Kidney glomerular epithelial cell (primary cell): ENCODE data around the gene ADARB2.

Source experiments
- DNase-seq: peaks from one replicate; lab custom pipeline; 2025; lab: John Stamatoyannopoulos, UW

The ADARB2 gene

GRCh38 chr10:1594372-1595241 is 142.7 kb downstream of the ADARB2 start:
- DNase-seq = no peak

- no peak for DNase-seq
These were observed 145.6 kb downstream of the ADARB2 start for GRCh38 chr10:1591742-1592141.

- no peak for DNase-seq
These were observed 146.3 kb downstream of the ADARB2 start for GRCh38 chr10:1591045-1591444.

GRCh38 chr10:1589257-1589656 is 148.1 kb downstream of the ADARB2 start:
- DNase-seq = no peak

- DNase-seq = no peak
These were observed 154.6 kb downstream of the ADARB2 start for GRCh38 chr10:1582739-1583138.

DNA sequence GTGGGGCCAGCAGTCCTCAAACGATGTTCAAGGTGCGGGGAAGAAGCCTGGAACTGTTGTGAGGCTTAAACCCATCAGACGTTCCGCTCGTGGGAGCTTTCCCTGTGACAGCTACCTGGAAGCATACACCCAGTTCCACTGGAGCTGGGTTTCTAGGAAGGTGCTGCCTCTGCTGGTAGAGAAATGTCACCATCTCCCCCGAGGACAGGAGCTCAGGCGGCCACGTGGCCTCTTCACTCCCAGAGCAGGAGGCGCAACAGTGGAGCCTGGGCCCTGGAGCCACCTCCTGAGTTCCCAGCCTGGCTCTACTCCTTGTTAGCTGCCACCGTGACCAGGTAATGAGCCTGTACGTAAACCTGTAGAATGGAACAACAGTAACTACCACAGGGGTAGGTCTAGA is 156.1 kb downstream of the ADARB2 start:
- DNase-seq = no peak

GRCh38 chr10:1579671-1580070 is 157.7 kb downstream of the ADARB2 start:
- DNase-seq = no peak

DNA sequence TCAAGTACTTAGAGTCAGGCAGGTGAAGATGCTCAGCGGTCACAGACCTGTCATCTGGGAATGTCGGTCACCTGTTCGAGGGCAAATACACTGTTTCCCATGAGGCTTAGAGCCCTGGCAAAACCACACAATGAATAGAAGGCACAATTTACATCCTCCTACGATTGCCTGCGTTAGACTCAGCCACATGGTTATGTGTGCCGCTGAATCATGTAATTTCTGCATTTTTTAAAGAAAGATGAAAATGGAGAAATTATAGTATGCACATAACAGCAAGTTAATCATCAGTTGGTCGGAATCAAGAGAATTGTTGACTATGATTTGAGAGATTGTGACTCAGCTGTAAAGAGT is 158.2 kb downstream of the ADARB2 start:
- no peak for DNase-seq

- DNase-seq = no peak
These were observed 158.8 kb downstream of the ADARB2 start for GRCh38 chr10:1578392-1579140.

DNA sequence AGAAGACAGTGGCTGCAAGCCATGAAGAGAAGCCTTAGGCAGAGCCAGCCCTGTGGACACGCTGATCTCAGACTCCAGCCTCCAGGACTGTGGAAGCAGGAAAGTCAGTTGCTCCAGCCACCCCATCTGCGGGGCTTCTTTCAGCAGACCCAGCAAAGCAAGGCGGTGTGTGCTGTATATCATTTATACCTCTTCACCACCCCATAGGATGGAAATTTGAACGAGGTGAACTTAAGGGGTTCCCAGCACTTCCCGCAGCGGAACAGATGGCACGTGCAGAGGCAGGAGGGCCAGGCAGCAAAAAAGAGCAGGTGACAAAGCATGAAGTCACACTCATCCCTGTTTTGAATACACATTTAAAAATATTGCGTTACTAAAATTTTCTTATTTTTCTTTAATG is 159.4 kb downstream of the ADARB2 start:
- DNase-seq = no peak

DNA sequence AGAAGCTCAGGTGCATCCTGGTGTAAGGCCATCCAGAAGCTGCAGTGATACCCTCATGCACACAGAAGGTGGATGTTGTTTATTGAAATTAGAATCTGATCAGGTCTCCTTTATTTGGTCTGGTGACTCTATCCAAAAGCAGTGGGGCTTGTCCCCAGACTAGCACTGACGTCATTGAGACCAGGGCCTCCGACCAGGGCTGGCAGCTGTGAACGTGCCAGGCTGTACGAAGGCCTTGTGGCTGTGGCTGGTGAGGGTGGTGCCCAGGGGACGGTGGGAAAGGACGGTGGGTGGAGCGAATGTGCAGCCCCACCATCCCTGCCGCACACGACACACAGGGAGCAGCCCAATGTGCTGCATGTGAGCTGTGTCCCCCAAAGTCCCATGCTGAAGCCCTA is 160.0 kb downstream of the ADARB2 start:
- no peak for DNase-seq

DNA sequence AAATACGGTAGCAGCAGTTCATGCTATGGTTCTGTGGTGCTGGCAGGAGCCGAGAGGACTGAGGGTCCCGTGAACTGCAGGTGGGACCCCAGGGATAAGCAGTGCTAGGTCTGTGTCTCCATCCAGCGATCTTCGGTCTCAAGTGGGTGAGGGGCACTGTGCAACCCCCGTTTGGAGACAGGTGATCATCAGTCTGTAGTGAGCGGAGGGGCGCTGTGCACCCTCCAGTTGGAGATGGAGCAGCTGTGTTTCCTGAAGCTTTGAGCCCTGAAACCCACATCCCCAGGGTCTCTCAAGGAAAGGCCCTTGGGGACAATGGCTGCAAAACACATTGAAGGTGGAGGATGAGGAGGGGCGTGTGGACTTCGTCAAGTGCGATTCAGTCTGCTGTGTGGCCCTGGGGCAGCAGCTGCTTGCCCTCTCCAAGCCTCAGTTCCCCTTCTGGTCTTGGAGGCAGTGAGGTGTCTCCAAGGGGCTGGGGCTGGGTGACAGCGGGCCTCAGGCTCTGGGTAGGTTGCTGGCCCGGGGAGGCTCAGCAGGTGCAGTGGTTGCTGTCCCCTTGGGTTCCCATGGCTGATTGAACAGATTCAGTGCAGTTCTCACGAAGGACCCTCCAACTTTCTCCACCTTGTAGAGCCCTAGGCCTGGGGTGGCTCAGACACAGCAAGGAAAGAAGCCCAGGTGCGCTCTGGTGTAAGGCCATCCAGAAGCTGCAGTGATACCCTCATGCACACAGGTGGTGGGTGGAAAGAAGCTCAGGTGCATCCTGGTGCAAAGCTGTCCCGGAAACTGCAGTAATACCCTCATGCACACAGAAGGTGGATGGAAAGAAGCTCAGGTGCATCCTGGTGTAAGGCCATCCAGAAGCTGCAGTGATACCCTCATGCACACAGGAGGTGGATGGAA is 160.6 kb downstream of the ADARB2 start:
- no peak for DNase-seq

DNA sequence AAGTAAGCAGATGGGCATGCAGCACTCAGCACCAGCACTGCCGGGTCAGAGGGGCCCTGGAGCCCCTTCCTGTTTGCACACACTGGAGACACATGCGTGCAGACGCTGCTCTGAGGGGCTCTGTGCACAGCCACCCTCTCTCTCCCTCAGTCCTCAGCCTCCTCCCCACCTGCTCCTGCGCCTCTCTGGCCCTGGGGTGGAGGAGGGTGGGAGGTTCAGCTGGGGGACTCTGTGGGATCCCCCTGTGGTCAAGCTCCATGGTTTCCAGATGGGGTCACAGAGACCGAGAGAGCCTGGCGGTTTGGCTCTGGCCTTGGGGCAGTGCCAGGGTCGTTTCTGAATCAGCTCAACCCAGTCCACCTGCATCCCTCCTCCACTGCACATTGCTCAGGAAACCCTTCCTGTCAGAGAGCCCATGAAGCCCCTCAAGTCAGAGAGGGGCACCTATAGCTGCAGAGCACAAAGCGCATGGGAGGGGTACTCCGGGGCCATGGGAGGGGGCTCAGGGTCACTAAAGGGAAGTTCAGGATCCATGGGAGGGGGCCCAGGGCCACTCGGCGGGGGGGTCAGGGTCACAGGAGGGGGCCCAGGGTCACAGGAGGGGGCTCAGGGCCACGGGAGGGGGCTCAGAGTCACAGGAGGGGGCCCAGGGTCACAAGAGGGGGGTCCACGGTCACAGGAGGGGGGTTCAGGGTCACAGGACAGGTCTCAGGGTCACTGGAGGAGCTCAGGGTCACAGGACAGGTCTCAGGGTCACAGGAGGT is 161.7 kb downstream of the ADARB2 start:
- DNase-seq = no peak

- no peak for DNase-seq
These were observed 162.6 kb downstream of the ADARB2 start for GRCh38 chr10:1574719-1575118.

DNA sequence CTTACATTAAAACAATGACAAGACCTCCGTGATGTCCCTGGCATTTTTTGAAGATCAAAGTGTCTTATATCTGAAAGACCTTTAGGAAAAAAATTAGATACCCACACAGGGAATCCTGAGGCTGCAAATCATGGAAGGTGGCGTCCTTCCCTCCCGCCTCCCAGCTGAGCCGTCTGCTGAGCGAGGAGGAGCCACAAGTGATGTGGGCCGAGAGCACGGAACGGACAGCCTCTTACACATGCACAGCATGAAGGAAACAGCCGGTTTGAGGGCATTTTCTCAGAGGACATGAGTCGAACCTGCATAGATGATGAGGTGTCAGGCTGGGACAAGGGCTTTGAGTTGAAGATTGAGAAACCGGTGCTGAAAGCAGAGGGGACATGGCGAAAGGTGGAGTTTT is 163.3 kb downstream of the ADARB2 start:
- no peak for DNase-seq

- DNase-seq = no peak
These were observed 163.9 kb downstream of the ADARB2 start for GRCh38 chr10:1573334-1573969.

- no peak for DNase-seq
These were observed 164.6 kb downstream of the ADARB2 start for GRCh38 chr10:1572519-1573333.

DNA sequence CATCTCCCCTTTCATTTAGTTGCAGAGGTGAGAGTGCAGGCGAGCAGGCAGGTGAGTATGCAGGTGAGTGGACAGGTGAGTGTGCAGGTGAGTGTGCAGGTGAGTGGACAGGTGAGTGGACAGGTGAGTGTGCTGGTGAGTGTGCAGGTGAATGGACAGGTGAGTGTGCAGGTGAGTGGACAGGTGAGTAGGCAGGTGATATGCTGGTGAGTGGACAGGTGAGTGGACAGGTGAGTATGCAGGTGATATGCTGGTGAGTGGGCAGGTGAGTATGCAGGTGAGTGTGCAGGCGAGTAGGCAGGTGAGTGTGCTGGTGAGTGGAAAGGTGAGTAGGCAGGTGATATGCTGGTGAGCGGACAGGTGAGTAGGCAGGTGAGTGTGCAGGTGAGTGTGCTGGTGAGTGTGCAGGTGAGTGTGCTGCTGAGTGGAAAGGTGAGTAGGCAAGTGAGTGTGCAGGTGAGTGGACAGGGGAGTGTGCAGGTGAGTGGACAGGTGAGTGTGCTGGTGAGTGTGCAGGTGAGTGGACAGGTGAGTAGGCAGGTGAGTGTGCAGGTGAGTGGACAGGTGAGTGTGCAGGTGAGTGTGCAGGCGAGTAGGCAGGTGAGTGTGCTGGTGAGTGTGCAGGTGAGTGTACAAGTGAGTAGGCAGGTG is 165.6 kb downstream of the ADARB2 start:
- no peak for DNase-seq

DNA sequence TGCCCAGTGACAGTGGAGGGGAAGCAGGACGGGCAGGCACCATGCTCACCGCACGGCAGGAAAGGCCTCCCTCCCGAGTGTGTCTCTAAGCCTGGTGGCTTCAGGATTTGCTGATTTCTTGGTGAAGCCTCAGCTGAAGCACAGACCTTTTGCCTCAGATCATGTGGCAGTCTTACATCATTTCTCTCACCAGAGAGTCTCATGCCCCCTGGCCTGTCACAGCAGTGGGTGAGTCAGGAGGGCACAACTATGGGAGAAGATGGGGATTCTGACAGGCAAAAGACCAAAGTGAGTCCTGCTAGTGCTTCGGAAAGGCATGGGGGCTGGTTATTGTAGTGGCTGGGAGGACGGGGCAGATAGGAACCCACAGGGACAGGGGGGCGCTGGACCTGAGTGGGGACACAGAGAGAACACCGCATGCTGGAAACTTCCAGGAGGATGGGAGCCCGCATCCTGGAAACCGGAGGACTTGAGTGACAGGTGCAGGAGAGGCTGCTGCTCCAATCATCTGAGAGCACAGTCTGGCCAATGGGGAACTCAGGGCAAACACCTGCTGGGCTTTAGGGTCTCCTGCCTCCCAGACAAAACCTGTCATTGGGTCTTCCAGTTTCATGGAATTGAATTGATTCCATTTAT is 166.8 kb downstream of the ADARB2 start:
- DNase-seq = no peak
